NCI-H2081 treated with DMSO at 0.1 percent for 48 hours (cell line): ENCODE results near the gene ST6GAL1.
"Not testable (repeated sequence)": the region's sequence is repeated elsewhere in the genome, so short reads cannot be mapped to it uniquely, and the experiment has no call there.

ENCODE experiments used
- DNase-seq: peaks from one replicate; lab custom pipeline; 2025; lab: John Stamatoyannopoulos, UW

The ST6GAL1 gene, protein sequence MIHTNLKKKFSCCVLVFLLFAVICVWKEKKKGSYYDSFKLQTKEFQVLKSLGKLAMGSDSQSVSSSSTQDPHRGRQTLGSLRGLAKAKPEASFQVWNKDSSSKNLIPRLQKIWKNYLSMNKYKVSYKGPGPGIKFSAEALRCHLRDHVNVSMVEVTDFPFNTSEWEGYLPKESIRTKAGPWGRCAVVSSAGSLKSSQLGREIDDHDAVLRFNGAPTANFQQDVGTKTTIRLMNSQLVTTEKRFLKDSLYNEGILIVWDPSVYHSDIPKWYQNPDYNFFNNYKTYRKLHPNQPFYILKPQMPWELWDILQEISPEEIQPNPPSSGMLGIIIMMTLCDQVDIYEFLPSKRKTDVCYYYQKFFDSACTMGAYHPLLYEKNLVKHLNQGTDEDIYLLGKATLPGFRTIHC

DNA sequence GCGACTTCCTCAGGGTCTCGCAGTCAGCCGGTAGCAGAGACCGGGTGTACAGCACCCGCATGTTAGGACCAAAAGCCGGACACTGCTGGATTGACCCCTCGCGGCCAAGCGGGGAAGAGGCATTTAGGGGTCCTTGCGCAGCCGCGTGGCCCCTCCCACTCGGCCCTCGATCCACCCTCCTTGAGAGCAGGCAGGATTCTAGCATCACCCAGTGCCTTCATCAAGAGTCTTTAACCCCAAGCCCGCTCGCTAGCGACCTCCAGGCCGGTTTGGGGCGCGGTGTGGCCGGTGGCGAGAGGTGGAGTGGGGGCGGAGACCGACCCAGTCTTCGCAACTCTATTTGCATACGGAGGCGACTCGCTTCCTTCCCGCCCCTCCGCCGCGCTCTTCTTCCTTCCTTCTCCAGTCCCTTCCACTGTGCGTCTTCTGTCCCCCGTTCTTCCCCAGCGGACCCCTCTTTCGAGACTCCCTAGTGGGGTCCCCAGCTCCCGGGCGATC lies at the start of gene ST6GAL1:
ST6GAL1 (plus strand) TSS at position 384 of the 498 bp plus-strand sequence. CDS start 112,178 bp downstream, outside the sequence.
- DNase-seq = no peak

DNA sequence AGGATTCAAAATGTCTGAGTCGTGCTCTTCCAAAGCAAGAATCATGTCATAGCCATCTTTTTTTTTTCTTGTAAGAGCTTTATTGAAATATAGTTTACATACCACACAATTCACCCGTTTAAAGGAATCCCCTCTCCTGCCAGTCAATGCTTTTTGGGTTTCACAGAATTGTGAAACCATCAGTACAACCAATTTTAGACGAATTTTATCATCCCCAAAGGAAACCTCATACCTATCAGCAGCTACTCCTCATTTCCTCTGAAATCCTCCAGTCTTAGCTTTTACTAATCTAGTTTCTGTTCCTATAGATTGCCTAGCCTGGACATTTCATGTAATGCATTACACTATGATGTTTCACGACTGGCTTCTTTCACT lies 48.2 kb upstream of the ST6GAL1 start:
- no peak for DNase-seq

- no peak for DNase-seq
These were observed 47.2 kb upstream of the ST6GAL1 start for GRCh38 chr3:186882881-186883685.

- DNase-seq = no peak
These were observed 46.7 kb upstream of the ST6GAL1 start for GRCh38 chr3:186883686-186884058.

GRCh38 chr3:186884868-186885267 lies 45.5 kb upstream of the ST6GAL1 start:
- DNase-seq = not testable (repeated sequence)

DNA sequence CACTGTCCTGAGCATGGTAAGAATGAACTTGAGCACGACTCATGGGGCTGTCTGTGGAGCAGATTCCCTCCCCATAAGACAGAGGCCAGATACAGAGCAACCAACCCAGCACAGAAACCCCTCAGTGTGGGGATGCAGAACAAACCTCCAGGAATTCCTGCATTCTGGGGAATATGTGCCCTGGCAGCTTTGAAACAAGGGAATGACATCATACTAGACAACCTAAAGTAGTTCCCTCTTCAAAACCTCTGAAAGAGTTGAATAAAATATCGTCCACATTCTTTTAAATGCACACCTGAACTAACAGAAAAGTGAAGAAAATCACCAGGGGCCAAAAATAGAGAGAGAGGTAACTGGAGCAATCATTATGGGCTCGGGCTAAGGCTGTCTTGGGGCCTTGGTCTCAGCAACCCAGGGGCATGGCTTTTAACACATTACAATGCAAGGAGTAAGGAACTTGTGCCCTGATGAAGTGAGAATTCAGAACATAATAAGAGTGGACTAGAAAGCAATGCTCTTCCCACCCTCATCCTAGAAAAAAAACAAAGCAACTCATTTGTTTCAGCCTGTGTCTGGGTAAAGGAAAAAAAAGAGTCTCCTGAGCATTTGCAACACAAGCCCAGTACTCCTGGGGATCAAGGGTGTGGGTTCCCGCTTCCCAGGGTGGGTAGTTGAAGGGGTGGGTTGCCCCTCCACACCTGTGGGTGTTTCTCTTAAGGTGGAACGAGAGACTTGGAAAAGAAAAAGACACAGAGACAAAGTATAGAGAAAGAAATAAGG lies 43.9 kb upstream of the ST6GAL1 start:
- DNase-seq = no peak

- not testable (repeated sequence) for DNase-seq
These were observed 42.8 kb upstream of the ST6GAL1 start for GRCh38 chr3:186887507-186887938.

DNA sequence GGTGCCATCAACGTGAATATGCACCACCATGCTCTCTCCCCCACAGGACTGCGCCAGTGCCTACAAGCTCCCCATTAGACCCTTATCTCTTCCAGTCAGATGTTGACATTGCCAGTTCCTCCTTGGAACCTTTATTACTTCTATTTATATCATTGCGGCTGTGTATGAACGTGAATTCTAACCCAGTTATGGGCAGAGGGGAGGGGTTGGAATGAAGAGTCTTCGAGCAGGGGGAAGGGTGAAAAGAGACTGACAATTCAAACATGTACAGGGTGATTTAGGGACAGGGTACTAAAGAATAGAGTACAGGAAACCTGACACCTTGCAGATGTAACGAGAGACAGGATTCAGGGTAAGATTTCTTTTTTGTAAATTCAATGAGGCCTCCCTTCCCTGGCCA lies 41.8 kb upstream of the ST6GAL1 start:
- no peak for DNase-seq

DNA sequence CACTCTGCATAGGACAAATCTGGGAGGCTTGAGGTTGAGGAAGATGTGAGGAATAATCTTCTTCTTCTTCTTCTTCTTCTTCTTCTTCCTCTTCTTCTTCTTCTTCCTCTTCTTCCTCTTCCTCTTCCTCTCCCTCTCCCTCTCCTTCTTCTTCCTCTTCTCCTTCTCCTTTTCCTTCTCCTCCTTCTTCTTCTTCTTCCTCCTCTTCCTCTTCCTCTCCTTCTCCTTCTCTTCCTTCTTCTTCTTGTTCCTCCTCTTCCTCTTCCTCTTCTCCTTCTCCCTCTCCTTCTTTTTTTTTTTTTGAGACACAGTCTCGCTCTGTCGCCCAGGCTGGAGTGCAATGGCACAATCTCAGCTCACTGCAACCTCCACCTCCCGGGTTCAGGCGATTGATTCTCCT lies 40.6 kb upstream of the ST6GAL1 start:
- DNase-seq = not testable (repeated sequence)

DNA sequence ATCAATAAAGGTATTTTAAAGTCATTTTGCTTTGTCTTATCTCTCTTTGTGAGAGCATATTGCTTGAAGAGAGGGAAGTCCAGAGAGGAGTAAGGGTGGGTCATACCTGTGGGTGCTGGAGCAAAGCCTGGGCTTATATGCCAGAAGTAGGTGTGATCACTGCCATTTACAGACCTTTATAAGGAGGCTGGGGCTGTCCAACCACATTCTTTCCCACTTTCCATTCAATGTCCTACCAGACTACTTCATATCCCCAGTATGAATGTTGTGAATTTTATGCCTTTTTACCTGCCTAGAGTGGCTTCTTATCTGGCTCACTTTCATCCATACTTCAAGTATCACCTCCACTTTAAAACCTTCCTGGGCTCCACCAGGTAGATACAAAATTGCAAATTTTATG lies 39.4 kb upstream of the ST6GAL1 start:
- DNase-seq = no peak

DNA sequence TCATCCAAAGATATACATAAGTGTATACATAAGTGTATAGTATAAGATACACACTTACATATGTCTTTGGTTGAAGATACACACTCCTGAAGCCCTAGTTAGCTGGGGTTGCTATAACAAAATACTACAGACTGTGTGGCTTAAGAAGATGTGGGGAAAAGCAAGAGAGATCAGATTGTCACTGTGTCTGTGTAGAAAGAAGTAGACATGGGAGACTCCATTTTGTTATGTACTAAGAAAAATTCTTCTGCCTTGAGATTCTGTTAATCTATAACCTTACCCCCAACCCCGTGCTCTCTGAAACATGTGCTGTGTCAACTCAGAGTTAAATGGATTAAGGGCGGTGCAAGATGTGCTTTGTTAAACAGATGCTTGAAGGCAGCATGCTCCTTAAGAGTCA lies 37.3 kb upstream of the ST6GAL1 start:
- DNase-seq = not testable (repeated sequence)

- no peak for DNase-seq
These were observed 34.9 kb upstream of the ST6GAL1 start for GRCh38 chr3:186895406-186895805.

DNA sequence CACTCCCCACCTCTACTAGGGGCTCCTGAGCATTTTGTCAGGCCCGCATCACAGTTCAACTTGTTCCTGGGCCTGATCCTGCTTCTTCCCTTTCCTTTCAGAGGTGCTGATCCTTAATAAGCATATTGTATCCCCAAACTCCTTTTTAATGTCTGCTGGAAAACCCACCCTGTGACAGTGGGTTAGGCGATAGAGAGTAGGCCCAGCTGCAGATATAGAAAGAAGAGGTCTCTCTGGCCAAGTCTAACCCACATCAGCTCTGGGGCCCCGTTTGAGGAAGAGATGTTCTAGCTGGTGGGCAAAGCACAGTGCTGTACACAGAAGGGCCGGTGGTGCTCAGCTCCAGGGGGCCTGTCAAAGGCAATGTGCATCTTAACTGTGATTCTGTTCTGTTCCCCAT lies 34.3 kb upstream of the ST6GAL1 start:
- no peak for DNase-seq

GRCh38 chr3:186896875-186897274 lies 33.5 kb upstream of the ST6GAL1 start:
- no peak for DNase-seq

DNA sequence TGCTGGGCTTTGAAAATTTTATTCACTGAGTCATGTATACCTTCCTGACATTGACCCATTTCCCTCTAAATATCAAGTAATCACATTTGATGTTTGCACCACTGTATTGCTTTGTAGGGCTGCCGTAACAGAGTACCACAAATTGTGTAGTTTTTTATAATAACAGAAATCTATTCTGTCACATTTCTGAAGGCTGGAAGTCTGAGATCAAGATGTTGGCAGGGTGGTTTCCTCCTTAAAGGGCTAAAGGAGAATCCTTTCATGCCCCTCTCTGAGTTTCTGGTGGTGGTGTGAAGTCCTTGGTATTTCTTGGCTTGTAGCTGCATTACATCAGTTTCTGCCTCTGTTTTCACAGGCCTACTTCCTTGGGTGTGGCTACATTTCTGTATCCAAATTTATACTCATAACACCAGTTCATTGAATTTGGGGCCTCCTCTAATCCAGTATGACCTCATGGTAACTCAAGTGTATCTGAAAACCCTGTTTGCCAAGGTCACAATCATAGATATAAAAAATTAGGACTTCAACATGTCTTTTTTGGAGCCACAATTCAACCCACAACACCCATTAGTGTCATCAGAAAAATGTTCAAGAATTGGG lies 29.1 kb upstream of the ST6GAL1 start:
- DNase-seq = no peak

GRCh38 chr3:186902154-186902553 lies 28.2 kb upstream of the ST6GAL1 start:
- DNase-seq = no peak

DNA sequence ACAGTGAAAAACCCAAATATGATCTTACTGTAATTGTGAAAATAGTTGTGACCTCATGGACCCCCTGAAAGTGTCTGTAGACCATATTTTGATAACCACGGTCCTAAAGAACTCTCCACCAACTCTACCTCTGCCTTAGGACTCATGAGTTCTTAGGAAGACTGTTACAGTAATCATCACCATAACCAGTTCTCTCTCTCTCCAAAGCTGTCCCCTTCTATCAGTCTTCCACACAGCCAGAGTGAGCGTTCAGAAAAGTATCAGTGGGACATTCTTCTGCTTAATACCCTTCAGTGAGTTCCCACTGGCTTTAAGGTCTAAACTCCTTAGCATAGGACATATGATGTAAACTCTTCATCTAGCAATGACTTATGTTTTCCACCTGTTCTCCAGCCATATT lies 27.6 kb upstream of the ST6GAL1 start:
- DNase-seq = no peak

- DNase-seq = not testable (repeated sequence)
These were observed 26.6 kb upstream of the ST6GAL1 start for GRCh38 chr3:186903676-186904075.

DNA sequence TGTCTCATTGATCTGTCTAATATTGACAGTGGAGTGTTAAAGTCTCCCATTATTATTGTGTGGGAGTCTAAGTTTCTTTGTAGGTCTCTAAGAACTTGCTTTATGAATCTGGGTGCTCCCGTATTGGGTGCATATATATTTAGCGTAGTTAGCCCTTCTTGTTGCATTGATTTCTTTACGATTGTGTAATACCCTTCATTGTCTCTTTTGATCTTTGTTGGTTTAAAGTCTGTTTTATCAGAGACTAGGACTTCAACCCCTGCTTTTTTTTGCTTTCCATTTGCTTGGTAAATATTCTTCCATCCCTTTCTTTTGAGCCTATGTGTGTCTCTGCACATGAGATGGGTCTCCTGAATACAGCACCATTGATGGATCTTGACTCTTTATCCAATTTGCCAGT lies 23.3 kb upstream of the ST6GAL1 start:
- DNase-seq = not testable (repeated sequence)

- no peak for DNase-seq
These were observed 21.1 kb upstream of the ST6GAL1 start for GRCh38 chr3:186909078-186909853.
